WTC11 (cell line): ENCODE data around the gene IER2. TPM values are rescaled to one million over a fixed set of nuclear protein-coding genes. Genes with fewer than 3 reads are reported as not detected.
"Not testable (repeated sequence)": the region's sequence is repeated elsewhere in the genome, so short reads cannot be mapped to it uniquely, and the experiment has no call there.

Experiments
- ATAC-seq: fragments of 200-7000 bp; cut with Tn5 transposase; 2 replicates; pipeline ENCODE4 v1.10.0; 2021; ENCODE audit warnings: mild to moderate bottlenecking, moderate library complexity
- CTCF ChIA-PET: fragments of 300-600 bp; sonication (Branson Sonifier 250); formaldehyde crosslinking; loops from one replicate; lab custom pipeline; 2021; ENCODE audit warnings: antibody characterized with exemption; lab: Charles Lee
- POLR2A ChIA-PET: fragments of 350-600 bp; sonication (Branson Sonifier 250); formaldehyde crosslinking; loops from one replicate; lab custom pipeline; 2021; ENCODE audit warnings: antibody characterized with exemption; lab: Charles Lee
- DNase-seq: peaks from one replicate; pipeline ENCODE4 v3.0.0; 2021; ENCODE audit warnings: low spot score
- H3K27ac Mint-ChIP-seq: 2 replicates; pipeline ENCODE4 v1.8.0; 2021; ENCODE audit warnings: mixed read lengths
- H3K27me3 Mint-ChIP-seq: 2 replicates; pipeline ENCODE4 v1.8.0; 2021; ENCODE audit warnings: low read depth, mild to moderate bottlenecking, moderate library complexity, mixed read lengths
- H3K36me3 Mint-ChIP-seq: 2 replicates; pipeline ENCODE4 v1.8.0; 2021; ENCODE audit warnings: mixed read lengths
- H3K4me1 Mint-ChIP-seq: 2 replicates; pipeline ENCODE4 v1.8.0; 2022; ENCODE audit warnings: mixed read lengths
- H3K4me3 Mint-ChIP-seq: 2 replicates; pipeline ENCODE4 v1.8.0; 2021; ENCODE audit warnings: mild to moderate bottlenecking, moderate library complexity, mixed read lengths
- H3K9me3 Mint-ChIP-seq: 2 replicates; pipeline ENCODE4 v1.8.0; 2021; ENCODE audit warnings: mixed read lengths
- CREB1 ChIP-seq: sonication (generic); formaldehyde crosslinking; IDR thresholded peaks from 2 replicates; pipeline ENCODE4 v1.8.0; 2023; ENCODE audit warnings: mild to moderate bottlenecking, missing genetic modification reagents
- E2F4 ChIP-seq: sonication (generic); formaldehyde crosslinking; IDR thresholded peaks from 2 replicates; pipeline ENCODE4 v1.8.1; 2022; ENCODE audit warnings: low read depth, mild to moderate bottlenecking, moderate library complexity, missing genetic modification reagents, borderline replicate concordance
- E2F5 ChIP-seq: sonication (generic); formaldehyde crosslinking; IDR thresholded peaks from 2 replicates; pipeline ENCODE4 v1.8.1; 2022; ENCODE audit warnings: mild to moderate bottlenecking, moderate library complexity, missing genetic modification reagents
- EMX1 ChIP-seq: fragments of 250-450 bp; sonication (Bioruptor Pico); IDR thresholded peaks from 2 replicates; pipeline ENCODE4 v1.8.0; 2021; ENCODE audit warnings: mild to moderate bottlenecking
- ERG ChIP-seq: fragments of 250-450 bp; sonication (Bioruptor Pico); IDR thresholded peaks from 2 replicates; pipeline ENCODE4 v1.8.0; 2021; ENCODE audit warnings: mild to moderate bottlenecking
- MAX ChIP-seq: sonication (generic); formaldehyde crosslinking; IDR thresholded peaks from 2 replicates; pipeline ENCODE4 v1.8.0; 2022; ENCODE audit warnings: mild to moderate bottlenecking, missing genetic modification reagents
- MYBL2 ChIP-seq: sonication (generic); formaldehyde crosslinking; IDR thresholded peaks from 2 replicates; pipeline ENCODE4 v1.8.1; 2023; ENCODE audit warnings: mild to moderate bottlenecking, moderate library complexity, missing genetic modification reagents
- NFATC4 ChIP-seq: fragments of 250-450 bp; sonication (Bioruptor Pico); IDR thresholded peaks from 2 replicates; pipeline ENCODE4 v1.9.0; 2021; ENCODE audit warnings: mild to moderate bottlenecking
- PRRX2 ChIP-seq: fragments of 250-450 bp; sonication (Bioruptor Pico); IDR thresholded peaks from 2 replicates; pipeline ENCODE4 v1.8.0; 2021; ENCODE audit warnings: mild to moderate bottlenecking
- RORB ChIP-seq: fragments of 250-450 bp; sonication (Bioruptor Pico); IDR thresholded peaks from 2 replicates; pipeline ENCODE4 v1.9.0; 2021; ENCODE audit warnings: mild to moderate bottlenecking
- SMAD3 ChIP-seq: sonication (generic); formaldehyde crosslinking; IDR thresholded peaks from 2 replicates; pipeline ENCODE4 v1.8.0; 2022; ENCODE audit warnings: missing genetic modification reagents, mild to moderate bottlenecking, borderline replicate concordance
- SMAD4 ChIP-seq: sonication (generic); formaldehyde crosslinking; IDR thresholded peaks from 2 replicates; pipeline ENCODE4 v1.8.0; 2022; ENCODE audit warnings: mild to moderate bottlenecking, missing genetic modification reagents
- USF1 ChIP-seq: sonication (generic); formaldehyde crosslinking; IDR thresholded peaks from 2 replicates; pipeline ENCODE4 v1.8.0; 2022; ENCODE audit warnings: mild to moderate bottlenecking, missing genetic modification reagents
- ZBTB43 ChIP-seq: sonication (generic); formaldehyde crosslinking; IDR thresholded peaks from 2 replicates; pipeline ENCODE4 v1.8.1; 2023; ENCODE audit warnings: mild to moderate bottlenecking, missing genetic modification reagents
- ZNF263 ChIP-seq: sonication (generic); formaldehyde crosslinking; IDR thresholded peaks from 2 replicates; pipeline ENCODE4 v1.8.1; 2022; ENCODE audit warnings: low read depth, mild to moderate bottlenecking, moderate library complexity, missing genetic modification reagents
- ZNF396 ChIP-seq: fragments of 250-450 bp; sonication (Bioruptor Pico); IDR thresholded peaks from 2 replicates; pipeline ENCODE4 v1.8.0; 2021; ENCODE audit warnings: mild to moderate bottlenecking, moderate library complexity, borderline replicate concordance
- ZNF425 ChIP-seq: fragments of 250-450 bp; sonication (Bioruptor Pico); conservative IDR thresholded peaks from 2 replicates; pipeline ENCODE4 v1.9.0; 2021; ENCODE audit warnings: mild to moderate bottlenecking
- total RNA-seq: library from RNA; stranded (reverse); gene quantifications from 3 replicates; pipeline ENCODE4 v1.2.3, GENCODE V29; 2021

Gene IER2
- total RNA-seq, 1 experiment from 2014 or later: 138 TPM

- no peaks in the 10 kb centered on the region; the same call in none of the 2 replicates for H3K36me3 Mint-ChIP-seq
- ATAC-seq: no peak
- TF ChIP-seq EMX1 (CRISPR knock-in tag): no peak
- TF ChIP-seq SMAD3 (CRISPR knock-in tag): no peak
- no peak for TF ChIP-seq USF1 (CRISPR knock-in tag)
- TF ChIP-seq ZNF263: no peak
- no peak for TF ChIP-seq MYBL2 (CRISPR knock-in tag)
- no peak for TF ChIP-seq MAX (CRISPR knock-in tag)
- no peak for TF ChIP-seq E2F5 (CRISPR knock-in tag)
- TF ChIP-seq E2F4 (CRISPR knock-in tag): no peak
- no peak for TF ChIP-seq PRRX2 (CRISPR knock-in tag)
- no peak for TF ChIP-seq NFATC4 (CRISPR knock-in tag)
- no peak for TF ChIP-seq CREB1 (CRISPR knock-in tag)
- TF ChIP-seq ZBTB43 (CRISPR knock-in tag): no peak
- TF ChIP-seq ZNF396 (CRISPR knock-in tag): no peak
- TF ChIP-seq RORB (CRISPR knock-in tag): no peak
- TF ChIP-seq SMAD4 (CRISPR knock-in tag): no peak
- TF ChIP-seq ERG: no peak
- no peak for TF ChIP-seq ZNF425
- TF ChIP-seq, all 79 proteins: peak for 0
- Mint-ChIP-seq H3K27me3 (no peaks in the 10 kb centered on the region), H3K4me3 (no peak overlapping the region), H3K9me3 (no peaks in the 10 kb centered on the region), H3K4me1 (peaks cover 9% of the 10 kb centered on the region; the same call in 1 of the 2 replicates), H3K27ac (no peak overlapping the region)
- CTCF ChIA-PET: interaction anchor here (0.5 to 2.5 kb wide), 3 partner anchors 19 to 403 kb away, joined by 3 to 16 read pairs (median 5); partner anchors contain the start of genes IER2 and STX10
- no peak for DNase-seq
- POLR2A ChIA-PET: interaction anchor here (0.6 kb wide), 1 partner anchor 24 kb away, joined by 3 read pairs; no protein-coding TSS in a partner anchor
These were observed 26.1 kb downstream of the IER2 start for GRCh38 chr19:13176345-13176744.

GRCh38 chr19:13177584-13177983 lies 27.4 kb downstream of the IER2 start:
- H3K36me3 Mint-ChIP-seq, DNase-seq, H3K4me3 Mint-ChIP-seq, H3K4me1 Mint-ChIP-seq, H3K9me3 Mint-ChIP-seq, H3K27me3 Mint-ChIP-seq, H3K27ac Mint-ChIP-seq, ATAC-seq: not testable (repeated sequence)
- POLR2A ChIA-PET: interaction anchor here (1.0 kb wide), 1 partner anchor 25 kb away, joined by 4 read pairs; no protein-coding TSS in a partner anchor
- CTCF ChIA-PET: interaction anchor here (1.2 to 2.5 kb wide), 2 partner anchors 18 kb away, joined by 4 to 16 read pairs; no protein-coding TSS in a partner anchor

GRCh38 chr19:13178291-13178690 lies 28.1 kb downstream of the IER2 start:
- POLR2A ChIA-PET, H3K4me3 Mint-ChIP-seq, H3K27me3 Mint-ChIP-seq, DNase-seq, H3K36me3 Mint-ChIP-seq, H3K9me3 Mint-ChIP-seq, H3K27ac Mint-ChIP-seq, ATAC-seq, H3K4me1 Mint-ChIP-seq: not testable (repeated sequence)
- CTCF ChIA-PET: interaction anchor here (1.2 kb wide), 1 partner anchor 17 kb away, joined by 4 read pairs; no protein-coding TSS in a partner anchor
